Renal pelvis (tissue), 4 donors: ENCODE results near the gene DHDH. TPM values are rescaled to one million over a fixed set of nuclear protein-coding genes. Genes with fewer than 3 reads are reported as not detected.
"Not testable (repeated sequence)": the region's sequence is repeated elsewhere in the genome, so short reads cannot be mapped to it uniquely, and the experiment has no call there.

ENCODE experiments used
- DNase-seq: peaks from one replicate; pipeline ENCODE4 v3.0.0-alpha.2; 2013
- polyA plus RNA-seq, 3 donors: library from polyadenylated mRNA; unstranded; fragments of 120-200 nt; gene quantifications; one replicate each; pipeline ENCODE4 v1.2.1, GENCODE V29; 2013; ENCODE audit not compliant: insufficient read length in 3 of 3

The DHDH gene
- polyA plus RNA-seq, 3 donors, result 8.5 to 11.6 (median 9.7) TPM

DNA sequence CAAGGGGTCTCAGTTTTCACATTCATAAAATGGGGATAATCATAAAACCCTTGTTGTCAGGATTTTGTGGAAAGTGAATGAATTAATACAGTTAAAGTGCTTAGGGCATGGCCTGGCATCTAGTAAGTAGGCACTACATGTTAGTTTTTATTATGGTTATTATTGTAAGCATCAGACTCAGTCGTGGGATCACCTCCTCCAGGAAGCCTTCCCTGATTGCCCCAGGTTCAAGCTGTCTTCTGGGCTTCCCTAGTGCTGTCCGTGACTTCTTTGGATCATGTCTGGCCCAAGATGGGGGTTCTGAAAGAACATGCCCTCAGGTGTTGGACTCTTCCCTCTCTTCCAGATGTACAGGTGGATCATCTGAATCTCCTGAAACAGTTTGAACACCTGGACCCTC lies 22.7 kb upstream of the DHDH start:
- DNase-seq, result no peak

DNA sequence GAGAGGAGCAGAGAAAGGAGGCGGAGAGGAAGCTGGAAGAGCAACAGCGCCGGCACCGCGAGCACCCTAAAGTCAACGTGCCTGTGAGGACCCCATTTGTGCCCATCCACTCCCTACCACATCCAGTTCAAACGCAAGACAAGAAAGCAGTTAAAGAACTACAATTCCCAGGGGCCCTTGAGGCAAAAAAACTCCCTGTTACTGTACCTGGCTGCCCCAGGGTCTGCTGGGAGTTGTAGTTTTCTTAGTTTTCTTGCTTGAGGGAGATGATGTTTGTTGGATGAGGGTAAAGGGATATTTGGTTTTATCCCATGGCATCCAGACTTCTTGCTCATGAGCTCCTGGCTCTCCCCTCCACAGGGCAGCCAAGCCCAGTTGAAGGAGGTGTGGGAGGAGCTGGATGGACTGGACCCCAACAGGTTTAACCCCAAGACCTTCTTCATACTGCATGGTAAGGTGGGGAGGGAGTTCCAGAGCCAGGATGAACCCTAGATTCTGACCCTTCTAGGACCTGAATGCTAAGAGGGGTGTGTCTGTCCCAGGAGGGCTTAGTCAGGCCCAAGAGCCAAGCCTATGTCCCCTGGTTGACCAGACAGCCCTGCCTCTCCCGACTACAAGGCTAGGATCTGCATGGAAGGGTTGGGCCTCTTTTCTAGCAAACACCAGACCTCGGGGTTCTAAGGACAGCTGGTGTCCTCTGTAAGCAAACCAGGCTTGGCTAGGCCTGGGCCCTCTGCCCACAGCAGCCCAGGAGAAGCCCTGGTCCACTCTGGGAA lies 20.2 kb upstream of the DHDH start:
- DNase-seq, result no peak

DNA sequence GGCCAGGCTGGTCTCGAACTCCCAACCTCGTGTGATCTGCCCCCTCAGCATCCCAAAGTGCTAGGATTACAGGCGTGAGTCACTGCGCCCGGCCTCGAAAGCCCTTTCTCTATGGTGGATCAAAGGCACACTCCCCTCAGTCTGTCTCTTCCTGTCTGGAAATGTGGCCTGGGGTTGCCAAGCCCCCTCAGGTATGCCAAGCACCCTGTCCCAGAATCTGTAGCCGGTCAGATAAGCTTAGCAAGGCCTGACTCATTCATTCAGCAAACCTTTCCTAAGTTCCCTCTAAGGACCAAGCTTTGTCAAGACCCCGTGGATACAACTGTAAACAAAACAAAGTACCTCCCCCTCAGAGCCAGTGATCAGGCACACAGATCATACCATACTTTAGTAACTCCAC lies 19.3 kb upstream of the DHDH start:
- no peak for DNase-seq

DNA sequence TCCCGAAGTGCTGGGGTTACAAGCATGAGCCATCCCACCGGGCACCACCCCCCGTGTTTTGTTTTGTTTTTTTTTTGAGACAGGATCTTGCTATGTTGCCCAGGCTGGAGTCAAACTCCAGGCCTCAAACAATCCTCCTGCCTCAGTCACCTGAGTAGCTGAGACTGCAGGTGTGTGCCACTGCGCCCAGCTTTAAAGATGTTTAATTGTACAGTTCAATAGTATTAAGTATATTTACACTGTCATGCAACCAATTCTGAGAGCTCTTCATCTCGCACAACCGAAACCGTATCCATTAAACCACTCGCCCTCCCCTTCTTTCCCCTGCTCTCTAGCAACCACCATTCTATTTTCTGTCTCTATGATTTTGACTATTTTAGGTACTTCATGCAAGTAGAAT lies 17.7 kb upstream of the DHDH start:
- DNase-seq, result no peak

DNA sequence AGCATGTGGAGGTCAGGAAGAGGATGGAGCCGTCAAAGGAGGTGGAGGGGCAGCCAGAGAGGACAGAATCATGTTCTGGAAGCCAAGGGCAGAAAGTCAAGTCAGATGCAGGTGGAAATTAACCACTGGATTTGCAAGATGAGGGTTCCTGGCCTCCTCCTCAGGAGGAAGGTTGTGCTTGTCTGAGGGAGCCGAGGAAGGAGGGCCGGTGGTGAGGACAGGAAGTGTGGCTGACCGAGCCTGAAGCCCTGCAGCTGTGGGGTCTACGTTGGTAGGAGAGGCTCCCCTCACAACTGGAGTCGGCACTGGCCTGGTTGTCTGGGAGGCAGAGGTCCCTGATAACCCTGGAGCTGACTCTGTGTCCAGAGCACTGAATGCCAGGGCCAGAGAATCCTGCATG lies 15.4 kb upstream of the DHDH start:
- DNase-seq, result no peak

DNA sequence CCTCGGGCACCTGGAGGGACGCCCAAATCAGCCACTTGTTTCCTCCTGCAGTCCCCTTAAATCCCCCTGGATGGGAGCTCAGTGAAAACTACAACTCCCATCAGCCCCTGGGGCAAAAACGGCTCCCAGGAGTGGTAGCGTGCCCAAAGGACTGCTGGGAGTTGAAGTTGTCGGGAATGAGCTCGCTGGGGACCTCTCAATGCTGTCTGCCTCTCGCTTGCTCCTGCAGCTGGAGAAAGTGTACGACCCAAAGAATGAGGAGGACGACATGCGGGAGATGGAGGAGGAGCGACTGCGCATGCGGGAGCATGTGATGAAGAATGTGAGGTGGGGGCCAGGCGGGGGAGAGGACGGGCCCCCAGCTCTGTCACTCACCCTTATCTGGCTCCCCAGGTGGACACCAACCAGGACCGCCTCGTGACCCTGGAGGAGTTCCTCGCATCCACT lies 14.7 kb upstream of the DHDH start:
- no peak for DNase-seq

DNA sequence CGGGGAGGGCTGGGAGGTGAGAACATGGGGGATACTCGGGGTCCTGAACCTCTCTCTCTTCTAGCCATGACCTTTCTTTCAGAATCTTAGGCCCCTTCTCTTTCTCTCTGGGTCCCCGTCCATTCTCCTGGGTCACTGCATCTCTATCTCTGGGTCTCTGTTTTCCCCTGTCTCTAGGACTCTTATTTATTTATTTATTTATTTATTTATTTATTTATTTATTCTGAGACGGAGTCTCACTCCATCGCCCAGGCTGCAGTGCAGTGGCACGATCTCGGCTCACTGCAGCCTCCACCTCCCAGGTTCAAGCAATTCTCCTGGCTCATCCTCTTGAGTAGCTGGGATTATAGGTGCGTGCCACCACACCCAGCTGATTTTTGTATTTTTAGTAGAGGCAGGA lies 14.2 kb upstream of the DHDH start:
- not testable (repeated sequence) for DNase-seq

DNA sequence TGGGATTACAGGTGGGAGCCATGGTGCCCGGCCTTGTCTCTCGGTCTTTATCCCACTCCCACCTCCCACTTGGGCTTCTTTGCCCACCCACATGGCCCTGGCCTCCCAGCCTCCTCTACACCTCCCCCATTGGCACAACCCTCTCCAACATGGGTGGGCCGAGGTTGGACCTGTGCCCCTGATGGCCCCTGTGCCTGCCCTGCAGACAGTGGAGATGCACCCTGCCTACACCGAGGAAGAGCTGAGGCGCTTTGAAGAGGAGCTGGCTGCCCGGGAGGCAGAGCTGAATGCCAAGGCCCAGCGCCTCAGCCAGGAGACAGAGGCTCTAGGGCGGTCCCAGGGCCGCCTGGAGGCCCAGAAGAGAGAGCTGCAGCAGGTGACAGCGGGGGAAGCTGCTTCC lies 12.6 kb upstream of the DHDH start:
- DNase-seq, result no peak

DNA sequence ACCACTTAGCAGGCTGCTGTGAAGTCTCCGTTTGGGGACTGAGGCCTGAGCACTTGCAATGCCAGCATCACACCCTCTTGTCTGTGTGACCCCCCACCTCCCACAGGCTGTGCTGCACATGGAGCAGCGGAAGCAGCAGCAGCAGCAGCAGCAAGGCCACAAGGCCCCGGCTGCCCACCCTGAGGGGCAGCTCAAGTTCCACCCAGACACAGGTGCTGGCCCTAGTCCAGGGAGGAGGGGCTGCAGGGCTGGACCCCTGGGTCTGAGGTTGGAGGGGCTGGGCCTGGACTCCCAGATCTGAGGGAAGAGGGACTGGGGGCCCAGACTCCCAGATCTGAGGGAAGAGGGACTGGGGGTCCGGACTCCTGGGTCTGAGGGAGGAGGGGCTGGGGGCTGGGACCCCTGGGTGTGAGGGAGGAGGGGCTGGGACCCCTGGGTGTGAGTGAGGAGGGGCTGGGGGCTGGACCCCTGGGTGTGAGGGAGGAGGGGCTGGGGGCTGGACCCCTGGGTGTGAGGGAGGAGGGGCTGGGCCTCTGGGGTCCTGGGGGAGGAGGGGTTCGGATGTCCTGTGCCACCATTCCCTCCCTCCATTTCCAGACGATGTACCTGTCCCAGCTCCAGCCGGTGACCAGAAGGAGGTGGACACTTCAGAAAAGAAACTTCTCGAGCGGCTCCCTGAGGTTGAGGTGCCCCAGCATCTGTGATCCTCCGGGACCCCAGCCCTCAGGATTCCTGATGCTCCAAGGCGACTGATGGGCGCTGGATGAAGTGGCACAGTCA lies 11.6 kb upstream of the DHDH start:
- no peak for DNase-seq

DNA sequence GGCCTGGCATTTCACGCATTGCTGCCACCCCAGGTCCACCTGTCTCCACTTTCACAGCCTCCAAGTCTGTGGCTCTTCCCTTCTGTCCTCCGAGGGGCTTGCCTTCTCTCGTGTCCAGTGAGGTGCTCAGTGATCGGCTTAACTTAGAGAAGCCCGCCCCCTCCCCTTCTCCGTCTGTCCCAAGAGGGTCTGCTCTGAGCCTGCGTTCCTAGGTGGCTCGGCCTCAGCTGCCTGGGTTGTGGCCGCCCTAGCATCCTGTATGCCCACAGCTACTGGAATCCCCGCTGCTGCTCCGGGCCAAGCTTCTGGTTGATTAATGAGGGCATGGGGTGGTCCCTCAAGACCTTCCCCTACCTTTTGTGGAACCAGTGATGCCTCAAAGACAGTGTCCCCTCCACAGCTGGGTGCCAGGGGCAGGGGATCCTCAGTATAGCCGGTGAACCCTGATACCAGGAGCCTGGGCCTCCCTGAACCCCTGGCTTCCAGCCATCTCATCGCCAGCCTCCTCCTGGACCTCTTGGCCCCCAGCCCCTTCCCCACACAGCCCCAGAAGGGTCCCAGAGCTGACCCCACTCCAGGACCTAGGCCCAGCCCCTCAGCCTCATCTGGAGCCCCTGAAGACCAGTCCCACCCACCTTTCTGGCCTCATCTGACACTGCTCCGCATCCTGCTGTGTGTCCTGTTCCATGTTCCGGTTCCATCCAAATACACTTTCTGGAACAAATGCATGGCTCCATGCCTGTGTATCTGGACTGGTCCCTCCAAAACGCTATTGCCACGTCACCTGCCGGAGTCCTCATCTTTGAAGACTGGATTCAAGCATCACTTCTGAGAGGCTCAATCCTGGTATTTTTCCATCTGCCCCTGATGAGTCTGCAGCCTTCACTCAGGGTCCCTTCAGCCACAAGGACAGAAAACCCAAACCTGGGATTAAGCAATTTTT lies 10.7 kb upstream of the DHDH start:
- no peak for DNase-seq

DNA sequence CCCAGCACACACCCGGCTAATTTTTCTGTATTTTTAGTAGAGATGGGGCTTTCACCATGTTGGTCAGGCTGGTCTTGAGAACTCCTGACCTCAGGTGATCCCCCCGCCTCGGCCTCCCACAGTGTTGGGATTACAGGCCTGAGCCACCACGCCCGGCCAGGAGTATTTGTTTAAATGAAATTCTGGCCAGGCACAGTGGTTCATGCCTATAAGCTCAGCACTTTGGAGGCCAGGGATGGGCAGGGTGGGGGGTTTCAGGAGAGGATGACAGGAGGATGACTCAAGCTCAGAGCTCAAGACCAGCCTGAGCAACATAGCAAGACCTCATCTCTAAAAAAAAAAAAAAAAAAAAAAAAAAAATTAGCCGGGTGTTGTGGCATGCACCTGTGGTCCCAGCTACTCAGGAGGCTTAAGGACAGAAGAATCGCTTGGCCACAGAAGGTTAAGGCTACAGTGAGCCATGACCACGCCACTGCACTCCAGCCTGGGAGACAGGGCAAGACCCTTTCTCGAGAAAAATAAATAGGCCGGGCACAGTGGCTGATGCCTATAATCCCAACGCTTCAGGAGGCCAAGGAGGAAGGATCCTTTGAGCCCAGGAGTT lies 8.2 kb upstream of the DHDH start:
- no peak for DNase-seq

DNA sequence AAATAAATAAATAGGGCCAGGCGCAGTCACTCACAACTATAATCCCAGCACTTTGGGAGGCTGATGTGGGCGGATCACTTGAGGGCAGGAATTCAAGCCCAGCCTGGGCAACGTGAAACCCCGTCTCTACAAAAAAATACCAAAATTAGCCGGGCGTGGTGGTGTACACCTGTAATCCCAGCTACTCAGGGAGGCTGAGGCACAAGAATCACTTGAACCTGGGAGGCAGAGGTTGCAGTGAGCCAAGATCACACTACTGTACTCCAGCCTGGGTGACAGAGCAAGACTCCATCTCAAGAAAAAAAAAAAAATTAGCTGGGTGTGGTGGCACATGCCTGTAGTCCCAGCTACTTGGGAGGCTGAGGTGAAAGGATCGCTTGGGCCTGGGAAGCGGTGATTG lies 7.6 kb upstream of the DHDH start:
- DNase-seq, result not testable (repeated sequence)

DNA sequence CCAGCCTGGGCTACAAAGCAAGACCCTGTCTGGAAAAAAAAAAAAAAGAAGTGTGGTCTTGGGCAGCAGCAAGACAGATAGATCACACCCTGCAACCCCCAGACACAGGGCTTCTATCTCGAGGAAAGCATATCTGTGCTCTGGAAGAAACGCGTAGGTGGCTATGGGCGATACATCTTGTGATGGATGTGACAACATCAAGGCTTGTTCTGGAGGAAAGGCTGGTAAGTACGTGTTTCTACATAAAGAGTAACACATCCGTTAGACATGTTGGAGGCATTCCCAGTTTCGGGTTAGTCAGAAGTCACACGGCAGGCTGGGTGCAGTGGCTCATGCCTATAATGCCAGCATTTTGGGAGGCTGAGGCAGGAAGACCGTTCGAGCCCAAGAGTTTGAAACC lies 6.6 kb upstream of the DHDH start:
- DNase-seq, result no peak

DNA sequence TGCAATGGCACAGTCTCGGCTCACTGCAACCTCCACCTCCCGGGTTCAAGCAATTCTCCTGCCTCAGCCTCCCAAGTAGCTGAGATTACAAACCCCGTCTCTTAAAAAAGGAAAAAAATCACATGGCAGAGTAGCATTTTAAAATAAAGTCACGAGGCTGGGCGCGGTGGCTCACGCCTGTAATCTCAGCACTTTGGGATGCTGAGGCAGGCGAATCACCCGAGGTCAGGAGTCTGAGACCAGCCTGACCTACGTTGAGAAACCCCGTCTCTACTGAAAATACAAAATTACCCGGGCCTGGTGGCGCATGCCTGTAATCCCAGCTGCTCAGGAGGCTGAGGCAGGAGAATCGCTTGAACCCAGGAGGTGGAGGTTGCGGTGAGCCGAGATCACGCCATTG lies 5.8 kb upstream of the DHDH start:
- not testable (repeated sequence) for DNase-seq

DNA sequence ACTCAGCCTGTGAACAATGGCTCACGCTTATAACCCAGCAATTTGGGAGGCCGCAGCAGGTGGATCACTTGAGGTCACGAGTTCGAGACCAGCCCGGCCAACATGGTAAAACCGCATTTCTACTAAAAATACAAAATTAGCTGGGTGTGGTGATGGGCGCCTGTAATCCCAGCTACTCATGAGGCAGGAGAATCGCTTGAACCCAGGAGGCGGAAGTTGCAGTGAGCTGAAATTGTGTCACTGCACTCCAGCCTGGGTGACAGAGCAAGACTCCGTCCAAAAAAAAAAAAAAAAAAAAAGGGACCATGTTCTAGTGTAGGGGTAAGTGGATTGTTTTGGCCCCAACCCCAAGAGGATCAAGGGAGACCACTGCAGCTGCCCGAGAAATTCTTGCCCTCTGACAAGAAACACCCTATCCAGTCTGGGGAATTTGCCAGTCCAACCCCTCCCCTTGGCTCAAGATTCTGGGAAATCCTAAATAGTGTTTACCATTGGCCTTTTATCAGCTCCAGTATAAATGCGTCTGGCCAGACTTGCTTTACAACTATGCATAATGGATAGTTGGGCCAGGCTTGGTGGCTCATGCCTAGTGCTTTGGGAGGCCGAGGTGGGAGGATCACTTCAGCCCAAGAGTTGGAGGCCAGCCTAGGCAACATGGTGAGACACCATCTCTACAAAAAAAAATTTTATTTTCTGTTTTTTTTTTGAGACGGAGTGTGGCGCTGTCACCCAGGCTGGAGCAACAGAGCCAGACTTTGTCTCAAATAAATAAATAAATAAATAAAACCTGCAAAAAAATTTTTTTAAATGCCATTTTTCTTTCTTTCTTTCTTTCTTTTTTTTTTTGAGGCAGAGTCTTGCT lies 5.1 kb upstream of the DHDH start:
- DNase-seq, result no peak

DNA sequence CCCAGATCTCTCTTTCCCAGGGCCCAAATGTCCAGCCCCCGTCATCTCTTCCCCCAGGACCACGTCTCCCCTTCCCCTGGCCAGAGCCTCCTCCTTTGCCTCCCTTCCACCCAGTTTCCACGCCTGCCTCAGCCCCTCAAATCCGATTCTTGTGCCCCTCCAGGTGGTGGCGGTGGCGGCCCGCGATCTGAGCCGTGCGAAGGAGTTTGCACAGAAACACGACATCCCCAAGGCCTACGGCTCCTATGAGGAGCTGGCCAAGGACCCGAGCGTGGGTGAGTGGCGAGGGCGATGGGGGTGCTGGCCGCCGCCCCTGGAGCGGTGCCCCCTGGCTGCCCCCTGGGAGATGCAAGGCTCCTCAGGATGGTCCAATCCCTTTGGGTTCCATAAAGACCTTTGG lies 1.3 kb downstream of the DHDH start:
- no peak for DNase-seq

DNA sequence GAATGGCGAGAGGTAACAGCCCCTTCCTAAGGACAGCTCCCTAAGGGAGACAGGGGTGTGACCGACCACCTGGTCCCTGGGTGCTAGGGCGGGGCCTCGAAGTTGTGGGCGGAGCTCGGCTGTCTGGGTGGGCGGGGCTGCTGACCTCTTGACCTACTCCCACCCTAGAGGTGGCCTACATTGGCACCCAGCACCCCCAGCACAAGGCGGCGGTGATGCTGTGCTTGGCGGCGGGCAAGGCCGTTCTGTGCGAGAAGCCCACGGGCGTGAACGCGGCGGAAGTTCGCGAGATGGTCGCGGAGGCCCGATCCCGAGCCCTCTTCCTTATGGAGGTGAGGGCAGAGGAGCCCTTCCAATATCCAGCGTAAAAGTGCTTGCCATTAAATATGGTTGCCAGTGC lies 2.4 kb downstream of the DHDH start:
- DNase-seq, result no peak

DNA sequence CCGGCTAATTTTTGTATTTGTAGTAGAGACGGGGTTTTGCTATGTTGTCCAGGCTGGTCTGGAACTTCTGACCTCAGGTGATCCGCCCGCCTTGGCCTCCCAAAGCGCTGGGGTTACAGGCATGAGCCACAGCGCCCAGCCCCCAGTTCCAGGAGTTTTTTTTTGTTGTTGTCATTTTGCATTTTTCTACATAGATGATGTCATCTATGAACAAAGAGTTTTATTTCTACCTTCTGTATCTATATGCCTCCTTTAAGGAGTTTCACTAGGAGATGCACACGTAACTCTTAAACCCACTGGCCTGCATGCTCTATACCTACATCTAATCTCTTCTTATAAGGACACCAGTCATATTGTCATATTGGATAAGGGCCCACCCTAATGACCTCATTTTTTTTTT lies 4.8 kb downstream of the DHDH start:
- no peak for DNase-seq

DNA sequence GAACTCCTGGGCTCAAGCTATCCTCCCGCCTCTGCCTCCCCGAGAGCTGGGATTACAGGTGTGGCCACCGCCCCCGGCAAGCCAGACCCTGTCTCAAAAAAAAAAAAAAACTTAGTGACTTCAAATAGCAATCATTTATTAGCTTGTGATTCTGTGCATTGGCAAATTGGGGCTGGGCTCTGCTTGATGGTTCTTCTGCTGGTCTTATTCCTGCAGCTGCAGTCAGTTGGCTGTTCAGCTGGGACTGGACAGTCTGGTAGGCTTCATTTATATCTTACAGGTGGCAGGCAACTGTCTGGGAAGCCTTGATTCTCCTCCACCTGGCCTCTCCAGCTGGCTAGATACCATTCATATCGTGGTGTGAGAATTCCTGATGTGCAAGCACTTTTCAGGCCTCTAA lies 7.4 kb downstream of the DHDH start:
- DNase-seq, result no peak

DNA sequence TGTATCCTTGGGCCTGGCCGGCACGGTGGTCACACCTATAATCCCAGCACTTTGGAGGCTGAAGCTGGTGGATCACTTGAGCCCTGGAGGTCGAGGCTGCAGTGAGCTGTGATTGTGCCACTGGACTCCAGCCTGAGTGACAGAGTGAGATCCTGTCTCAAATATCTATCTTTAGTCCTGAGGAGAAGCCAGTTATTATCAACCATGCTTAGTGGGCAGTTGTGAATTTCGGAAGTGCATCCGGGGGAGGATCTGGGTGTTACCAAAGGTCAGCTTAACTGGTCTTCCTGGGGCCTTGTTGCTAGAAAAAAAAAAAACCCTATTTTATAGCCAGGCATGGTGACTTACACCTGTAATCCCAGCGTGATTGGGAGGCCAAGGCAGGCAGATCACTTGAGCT lies 9.6 kb downstream of the DHDH start:
- no peak for DNase-seq

DNA sequence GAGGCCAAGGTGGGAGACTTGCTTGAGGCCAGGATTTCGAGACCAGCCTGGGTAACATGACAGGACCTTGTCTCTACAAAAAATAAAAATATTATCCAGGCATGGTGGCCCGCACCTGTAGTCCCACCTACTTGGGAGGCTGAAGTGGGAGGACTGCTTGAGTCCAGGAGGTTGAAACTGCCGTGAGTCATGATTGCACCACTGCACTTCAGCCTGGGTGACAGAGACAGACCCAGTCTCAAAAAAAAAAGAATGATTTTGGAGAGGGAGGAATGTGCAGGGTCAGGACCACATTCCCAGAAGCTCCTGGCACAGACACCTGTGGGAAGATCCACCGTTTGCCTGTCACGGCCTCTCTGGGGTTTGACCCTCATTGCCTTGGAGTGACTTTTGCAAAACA lies 11.9 kb downstream of the DHDH start:
- no peak for DNase-seq
